GM12872 (cell line): ENCODE measurements around the gene BAZ2B.

Experiments used
- TF ChIP-seq, protein P1 (sequence below): IDR thresholded peaks from 3 replicates; pipeline ENCODE4 v1.5.1; 2011; ENCODE audit warnings: low read depth, mild to moderate bottlenecking, low read length, moderate library complexity; ENCODE audit not compliant: insufficient read depth

BAZ2B gene

DNA sequence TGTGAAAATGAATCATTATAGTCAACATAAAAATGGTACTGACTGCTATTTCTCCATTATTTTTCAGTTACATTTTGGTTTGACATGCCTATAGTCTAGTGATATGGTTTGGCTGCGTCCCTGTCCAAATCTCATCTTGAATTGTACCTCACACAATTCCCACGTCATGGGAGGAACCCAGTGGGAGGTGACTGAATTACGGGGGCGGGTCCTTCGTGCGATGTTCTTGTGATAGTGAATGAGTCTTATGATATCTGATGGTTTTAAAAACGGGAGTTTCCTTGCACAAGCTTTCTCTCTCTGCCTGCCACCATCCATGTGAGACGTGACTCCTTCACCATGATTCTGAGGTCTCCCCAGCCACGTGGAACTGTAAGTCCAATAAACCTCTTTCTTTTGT, 70.3 kb downstream of the BAZ2B start:
- TF ChIP-seq, protein P1, sequence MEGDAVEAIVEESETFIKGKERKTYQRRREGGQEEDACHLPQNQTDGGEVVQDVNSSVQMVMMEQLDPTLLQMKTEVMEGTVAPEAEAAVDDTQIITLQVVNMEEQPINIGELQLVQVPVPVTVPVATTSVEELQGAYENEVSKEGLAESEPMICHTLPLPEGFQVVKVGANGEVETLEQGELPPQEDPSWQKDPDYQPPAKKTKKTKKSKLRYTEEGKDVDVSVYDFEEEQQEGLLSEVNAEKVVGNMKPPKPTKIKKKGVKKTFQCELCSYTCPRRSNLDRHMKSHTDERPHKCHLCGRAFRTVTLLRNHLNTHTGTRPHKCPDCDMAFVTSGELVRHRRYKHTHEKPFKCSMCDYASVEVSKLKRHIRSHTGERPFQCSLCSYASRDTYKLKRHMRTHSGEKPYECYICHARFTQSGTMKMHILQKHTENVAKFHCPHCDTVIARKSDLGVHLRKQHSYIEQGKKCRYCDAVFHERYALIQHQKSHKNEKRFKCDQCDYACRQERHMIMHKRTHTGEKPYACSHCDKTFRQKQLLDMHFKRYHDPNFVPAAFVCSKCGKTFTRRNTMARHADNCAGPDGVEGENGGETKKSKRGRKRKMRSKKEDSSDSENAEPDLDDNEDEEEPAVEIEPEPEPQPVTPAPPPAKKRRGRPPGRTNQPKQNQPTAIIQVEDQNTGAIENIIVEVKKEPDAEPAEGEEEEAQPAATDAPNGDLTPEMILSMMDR, result no peak

DNA sequence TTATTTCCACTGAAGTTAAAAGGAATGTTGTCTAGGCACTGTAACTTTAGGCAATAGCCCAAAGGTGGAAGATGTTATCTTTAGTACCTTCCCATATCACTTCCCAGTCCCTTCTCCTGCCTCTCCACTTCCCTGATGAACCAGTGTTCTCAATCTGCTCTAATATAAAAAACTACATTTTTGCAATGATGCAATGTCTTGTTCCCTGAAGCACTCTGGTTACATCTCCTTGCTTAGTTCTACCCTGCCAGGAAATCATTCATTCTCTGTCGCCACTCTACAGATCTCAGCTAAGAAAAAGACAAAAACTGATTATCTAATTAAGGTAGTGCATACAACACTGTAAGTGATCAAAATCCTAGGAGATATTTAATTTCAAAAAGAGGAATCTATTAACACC, 71.3 kb downstream of the BAZ2B start:
- TF ChIP-seq, protein P1, result no peak

DNA sequence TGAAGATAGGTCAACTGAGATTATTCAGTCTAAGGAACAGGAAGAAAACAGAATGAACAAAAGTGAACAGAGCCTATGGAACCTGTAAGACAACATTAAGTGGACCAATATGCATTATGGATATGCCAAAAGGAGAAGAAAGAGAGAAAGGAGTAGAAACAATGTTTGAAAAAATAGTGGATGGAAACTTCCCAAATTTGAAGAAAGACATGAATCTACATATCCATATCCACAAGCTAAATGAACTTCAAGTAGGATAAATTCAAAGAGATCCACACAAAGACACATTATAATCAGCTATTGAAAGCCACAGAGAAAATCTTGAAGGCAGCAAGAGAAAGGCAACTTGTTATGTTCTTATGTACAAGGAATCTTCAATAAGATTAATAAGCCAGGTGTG, 74.2 kb downstream of the BAZ2B start:
- TF ChIP-seq, protein P1, result no peak

DNA sequence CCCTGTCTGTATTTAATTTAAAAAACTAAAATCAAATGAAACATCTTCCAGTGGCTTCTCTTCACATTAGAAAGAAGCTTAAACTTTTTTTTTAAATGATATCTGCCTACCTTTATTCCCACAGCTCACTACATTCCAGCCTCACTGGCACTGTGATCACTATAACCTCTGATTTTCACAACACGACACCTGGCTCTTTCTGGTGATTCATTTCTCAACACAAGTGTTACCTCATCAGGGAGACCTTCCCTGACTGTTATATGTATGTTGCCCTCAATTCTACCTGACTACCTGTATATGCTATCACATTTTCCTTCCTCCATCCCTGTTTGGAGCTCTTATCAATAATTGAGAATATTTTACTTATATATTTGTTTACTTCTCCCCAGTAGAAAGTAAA, 76.6 kb downstream of the BAZ2B start:
- TF ChIP-seq, protein P1, result no peak

DNA sequence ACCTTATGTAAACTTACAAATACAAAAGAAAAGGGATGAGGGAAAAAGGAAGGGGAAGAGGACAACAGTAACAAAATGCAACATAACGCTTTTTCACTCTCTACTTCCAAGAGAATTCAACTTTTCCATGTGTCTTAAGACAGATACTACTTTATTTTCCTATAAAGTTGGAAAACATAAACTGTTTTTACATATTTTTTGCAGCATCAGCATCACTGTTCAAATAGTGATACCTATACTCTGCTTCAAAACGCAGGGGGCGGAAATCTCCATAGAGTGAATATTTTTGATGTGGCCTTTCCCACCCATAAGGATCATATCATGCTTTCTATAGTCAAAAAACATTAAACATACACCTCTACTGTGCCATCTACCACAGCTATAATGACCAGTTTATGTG, 77.5 kb downstream of the BAZ2B start:
- TF ChIP-seq, protein P1, result no peak

DNA sequence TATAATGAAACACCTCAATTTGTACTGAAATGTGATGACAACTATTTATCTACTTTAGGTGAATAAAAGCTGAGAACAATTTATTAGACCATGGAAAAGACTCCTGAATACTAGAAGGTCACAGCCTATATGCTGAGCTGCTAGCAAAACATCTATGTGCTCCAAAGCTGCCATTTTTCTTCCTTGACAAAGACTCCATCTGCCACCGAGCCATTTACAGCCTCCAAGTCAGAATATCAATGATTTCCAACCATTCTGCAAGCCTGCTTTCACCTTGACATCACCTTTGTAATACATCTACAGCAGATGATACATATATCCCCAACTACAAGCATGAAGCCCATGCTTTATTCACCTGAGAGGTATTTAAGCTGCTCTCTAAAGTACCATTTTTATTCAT, 84.9 kb downstream of the BAZ2B start:
- TF ChIP-seq, protein P1, result no peak

DNA sequence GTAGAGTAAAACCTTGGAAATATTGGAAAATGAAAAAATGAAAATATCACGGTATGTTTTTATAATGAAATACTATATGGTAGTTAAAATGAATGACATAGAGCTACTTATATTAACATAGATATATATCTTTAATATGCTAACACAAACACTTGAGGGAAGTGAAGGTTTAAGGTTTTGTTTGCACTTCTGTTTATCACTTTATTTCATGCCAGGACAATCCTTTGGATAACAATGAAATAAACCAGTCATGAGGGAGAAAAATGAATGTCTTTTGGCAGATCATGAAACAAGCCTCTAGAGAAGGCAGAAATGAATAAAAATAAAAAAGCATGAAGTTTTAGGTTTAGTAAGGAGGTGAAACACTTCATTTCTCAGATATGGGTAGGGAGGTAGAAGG, 89.9 kb downstream of the BAZ2B start:
- TF ChIP-seq, protein P1, result no peak

DNA sequence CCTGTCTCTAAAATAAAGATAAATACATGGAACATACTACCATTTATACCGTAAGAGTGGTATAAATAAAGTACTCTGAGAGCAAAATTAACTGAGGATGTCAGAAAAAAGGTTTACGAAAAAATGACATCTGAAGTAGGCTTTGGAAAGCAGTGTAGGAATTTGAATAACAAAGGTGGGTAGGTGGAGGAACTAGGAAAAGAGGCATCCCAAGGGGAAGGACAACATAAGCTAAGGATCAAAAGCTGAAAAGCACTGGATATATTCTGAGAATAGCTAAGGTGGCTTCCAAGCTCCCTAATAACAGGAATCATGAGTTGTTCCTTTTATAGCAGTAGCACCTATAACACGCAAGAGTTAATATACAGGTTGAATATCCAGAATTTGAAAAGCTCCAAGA, 91.3 kb downstream of the BAZ2B start:
- TF ChIP-seq, protein P1, result no peak
